Stimulated activated CD4-positive, alpha-beta T cell treated with anti-CD3 and anti-CD28 coated beads, Interleukin-15, amount 100 ng/mL, for 24 hours (primary cell): Measurements from ENCODE around the gene HEXIM1.
"Not testable (repeated sequence)": the region's sequence is repeated elsewhere in the genome, so short reads cannot be mapped to it uniquely, and the experiment has no call there.

Source experiments
- DNase-seq: peaks from one replicate; pipeline ENCODE4 v3.0.0-alpha.2; 2020

Gene HEXIM1

DNA sequence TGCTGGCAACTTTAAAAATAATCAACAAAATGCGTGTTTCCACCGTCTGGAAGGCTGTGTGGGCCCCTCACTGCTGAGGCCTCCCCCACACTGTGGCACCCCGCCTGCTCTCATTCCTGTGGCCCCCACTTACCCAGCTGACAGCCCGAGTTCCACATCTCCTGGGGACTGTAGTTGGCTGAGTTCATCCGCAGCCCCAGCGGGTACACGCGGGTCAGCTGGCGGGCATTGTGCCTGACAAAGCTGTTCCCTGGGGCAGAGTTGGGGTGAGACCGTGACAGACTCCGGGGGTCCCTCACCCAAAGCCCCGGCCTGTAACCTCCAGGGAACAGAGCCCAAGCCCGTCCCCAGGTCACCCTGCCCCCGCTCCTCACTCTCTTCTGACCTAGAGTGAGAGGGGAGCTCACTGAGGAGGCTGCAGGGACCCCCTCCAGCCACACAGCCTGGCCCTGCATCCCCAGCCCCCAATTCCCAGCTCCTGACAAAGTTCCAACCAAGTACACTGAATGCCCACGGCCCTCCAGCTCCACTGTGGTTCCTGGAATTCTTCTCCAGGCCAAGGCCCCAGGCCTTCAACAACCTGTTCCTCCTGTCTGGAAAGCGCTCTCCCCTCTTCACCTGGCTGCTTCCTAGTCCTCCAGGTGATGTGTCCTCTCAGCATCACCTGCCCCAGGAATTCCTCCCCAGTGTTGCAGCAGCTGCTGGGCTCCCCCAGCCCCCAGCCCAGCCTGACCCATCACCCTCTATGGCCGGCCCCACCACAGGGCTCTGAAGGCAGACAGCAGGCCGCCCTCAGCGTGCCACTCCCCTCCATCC is 34.0 kb upstream of the HEXIM1 start:
- no peak for DNase-seq

DNA sequence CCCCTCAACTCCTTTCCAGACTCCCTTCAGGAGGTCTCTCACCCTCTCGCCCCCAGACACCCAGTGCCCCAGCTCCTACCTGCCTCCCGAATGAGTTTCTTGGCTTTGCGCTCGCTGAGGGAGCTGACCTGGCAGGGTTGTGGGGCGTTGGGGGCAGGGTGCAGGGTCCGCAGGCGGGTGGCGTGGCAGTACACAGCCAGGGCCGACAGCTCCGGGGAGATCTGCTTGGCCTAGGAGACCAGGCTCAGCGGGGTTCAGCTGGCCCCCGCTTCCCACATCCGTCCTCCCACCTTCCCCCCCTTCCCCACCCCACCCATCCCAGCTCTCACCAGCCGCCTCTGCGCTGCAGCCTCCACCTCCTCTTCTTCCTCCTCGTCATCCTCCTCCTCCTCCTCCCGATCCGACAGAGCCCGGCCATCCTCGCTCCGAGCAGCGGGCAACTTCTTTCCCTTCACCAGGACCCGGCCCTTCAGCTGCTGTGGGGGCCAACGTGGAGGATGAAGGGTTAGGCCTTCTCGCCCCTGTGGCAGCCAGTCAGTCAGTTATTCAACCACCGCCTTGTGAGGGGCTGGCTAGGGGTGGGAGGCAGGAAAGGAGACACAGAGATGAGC is 33.2 kb upstream of the HEXIM1 start:
- no peak for DNase-seq

DNA sequence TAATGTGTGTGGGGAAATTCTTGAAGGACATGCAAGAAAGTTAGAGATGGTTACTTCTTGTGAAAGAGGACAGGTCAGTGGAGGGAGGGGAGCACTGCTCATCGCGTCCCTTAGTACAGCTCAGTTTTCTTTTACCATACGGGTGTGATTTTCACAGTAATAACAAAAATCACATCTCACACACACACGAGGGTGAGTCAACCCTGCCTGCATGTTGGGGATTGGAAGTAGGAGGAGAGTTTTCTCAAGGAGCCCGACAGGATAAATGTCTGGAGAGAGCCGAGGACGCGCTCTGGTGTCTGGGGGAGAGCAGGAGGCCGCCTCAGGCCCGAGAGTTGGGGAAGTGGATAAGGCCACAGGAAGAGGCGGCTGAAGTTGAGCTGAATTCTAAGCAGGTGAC is 32.4 kb upstream of the HEXIM1 start:
- DNase-seq = no peak

DNA sequence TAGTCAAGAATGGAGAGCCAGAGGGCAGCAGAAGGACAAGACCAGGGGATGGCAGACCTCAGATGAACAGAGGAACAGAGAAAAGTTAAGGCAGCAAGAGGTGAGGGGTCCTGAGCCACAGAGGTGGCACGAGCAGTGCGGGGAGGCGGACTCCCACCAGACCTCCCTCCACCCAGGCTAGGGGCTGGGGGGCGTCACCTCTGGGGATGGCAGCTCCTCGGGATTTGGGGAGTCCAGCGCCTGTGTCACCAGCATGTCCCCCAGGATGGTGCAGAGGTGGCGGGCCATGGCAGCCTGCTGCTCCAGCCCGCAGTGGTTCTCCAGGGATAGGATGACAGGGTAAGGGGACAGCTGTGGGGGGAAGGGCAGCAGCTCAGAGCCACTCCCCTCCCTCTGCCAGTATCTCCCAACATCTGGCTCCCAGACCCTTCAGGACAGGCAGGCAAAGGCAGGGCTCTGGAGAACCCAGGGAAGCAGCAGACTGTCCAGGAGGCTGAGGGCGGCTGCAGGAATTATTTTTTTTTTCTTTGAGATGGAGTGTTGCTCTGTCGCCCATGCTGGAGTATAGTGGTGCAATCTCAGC is 31.8 kb upstream of the HEXIM1 start:
- no peak for DNase-seq

DNA sequence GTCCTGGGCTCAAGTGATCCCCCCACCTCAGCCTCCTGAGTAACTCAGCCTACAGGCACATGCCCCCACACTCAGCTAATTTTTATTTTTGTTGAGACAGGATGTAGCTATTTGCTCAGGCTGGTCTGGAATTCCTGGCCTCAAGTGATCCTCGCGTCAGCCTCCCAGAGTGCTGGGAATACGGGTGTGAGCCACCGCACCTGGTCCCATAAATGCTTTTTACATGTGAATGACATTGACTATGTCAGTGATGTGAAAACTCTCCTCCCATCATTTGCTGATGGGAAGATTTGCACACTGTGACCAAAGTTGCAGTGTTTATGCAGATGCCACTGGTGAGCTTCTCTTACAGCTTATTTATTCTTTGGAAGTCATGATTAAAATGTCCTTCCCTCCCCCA is 30.9 kb upstream of the HEXIM1 start:
- no peak for DNase-seq

DNA sequence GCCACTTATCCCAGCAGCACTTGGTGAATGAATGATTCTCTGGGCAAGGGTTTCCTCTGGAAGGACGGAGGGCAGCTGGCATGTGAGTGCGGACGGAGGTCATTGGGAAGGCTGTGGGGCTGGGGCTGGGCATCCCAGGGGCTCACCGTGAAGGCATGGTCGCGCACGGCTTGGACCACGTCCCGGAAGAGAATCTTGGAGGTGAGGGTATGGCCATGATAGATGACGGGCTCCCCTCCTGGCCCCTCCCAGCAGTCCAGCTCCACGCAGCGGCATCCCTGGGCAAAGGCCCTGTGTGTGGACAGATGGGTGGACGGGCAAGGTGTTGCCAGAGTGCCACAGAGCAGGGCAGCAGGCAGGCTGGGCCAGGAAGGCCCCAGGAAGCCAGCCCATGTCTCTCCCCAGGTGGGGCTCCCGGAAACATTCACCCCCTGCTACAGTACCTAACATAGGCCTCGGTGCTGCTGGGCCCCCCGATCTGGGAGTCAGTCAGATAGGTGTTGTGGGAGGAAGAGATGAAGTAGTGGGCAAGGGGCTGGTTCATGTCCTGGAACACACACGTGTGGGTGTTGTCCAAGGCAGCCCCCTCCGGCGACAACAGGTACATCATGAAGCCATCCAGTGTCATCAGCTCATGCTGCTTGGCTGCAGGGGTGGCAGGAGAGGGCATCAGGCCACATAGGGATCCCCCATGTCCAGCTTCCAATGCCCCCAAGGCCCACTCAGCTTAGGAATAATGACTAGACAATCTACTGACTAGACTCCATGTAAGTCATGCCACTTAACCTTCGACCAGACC is 30.2 kb upstream of the HEXIM1 start:
- DNase-seq = no peak

DNA sequence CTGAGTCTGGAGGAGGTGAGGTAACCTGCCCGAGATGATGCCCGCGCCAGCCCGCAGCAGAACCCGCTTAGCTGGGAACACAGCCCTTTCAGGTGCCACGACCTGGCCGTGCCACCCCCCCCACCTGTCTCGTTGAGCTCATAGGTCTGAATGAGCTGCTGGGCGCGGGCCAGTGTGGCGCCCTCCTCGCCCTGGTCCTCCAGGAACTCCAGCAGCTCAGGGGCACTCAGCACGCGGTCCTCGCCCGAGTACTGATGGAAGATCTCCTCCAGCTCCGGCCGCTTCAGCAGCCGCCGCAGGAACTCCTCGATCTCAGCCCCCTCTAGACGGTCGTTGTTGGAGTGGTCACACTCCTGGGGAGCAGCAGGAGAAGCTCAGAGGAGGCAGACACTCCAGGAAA is 29.6 kb upstream of the HEXIM1 start:
- no peak for DNase-seq

DNA sequence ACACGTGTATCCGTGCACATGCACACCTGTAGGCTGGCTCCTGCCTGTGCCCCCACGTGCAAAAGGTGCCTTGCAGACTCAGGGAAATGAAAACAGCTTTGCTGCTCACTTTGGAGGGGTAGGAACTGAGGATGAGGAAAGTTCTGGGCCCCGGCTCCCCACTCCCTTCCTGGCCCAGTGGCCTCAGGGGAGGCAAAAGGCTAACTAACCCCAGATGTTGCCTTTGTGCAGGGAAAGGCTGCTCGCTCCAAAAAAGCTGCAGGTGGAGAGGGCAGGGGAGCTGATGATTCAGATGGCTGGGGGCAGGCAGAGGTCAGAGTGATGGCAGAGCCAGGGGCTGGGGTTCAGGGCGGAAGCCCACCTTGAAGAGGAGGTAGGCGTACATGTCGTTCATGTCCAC is 28.3 kb upstream of the HEXIM1 start:
- DNase-seq = no peak

DNA sequence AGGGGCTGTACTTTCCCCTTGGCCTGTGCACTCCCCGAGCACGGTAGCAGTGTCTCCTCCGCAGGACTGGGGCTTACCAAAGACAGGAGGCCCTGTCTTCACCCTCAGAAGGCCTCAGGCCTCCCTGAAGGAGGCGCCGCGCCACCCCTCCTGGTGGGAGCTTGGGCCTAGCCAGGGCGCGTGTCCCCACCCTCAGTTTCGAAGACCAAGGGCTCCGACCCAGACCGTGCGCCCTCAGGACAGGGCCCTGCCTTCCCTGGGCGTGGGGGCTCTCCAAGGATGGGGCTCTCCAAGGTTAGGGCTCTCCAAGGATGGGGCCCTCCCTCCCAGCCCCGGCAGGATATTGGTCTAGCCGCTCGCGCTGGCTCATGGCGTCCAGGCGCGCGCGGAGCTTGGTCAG is 27.7 kb upstream of the HEXIM1 start:
- DNase-seq = no peak

DNA sequence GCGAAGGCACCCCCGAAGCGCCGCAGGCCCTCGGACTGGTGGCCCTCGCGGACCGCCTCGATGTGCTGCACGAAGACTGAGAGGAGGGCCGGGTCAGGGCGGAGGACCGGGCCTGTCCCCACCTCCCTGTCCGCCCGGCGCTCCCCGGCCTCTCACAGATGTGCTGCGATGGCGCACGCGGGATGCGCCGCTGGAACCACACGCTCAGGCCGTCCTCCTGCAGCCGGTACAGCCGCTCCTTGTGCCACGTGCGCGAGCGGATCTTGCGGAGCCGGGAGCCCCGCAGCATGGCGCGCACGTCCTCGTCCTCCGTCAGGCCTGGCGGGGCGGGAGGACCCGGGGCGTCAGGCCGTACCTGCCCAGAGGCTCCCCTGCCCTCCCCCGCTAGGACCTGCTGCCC is 27.2 kb upstream of the HEXIM1 start:
- no peak for DNase-seq

DNA sequence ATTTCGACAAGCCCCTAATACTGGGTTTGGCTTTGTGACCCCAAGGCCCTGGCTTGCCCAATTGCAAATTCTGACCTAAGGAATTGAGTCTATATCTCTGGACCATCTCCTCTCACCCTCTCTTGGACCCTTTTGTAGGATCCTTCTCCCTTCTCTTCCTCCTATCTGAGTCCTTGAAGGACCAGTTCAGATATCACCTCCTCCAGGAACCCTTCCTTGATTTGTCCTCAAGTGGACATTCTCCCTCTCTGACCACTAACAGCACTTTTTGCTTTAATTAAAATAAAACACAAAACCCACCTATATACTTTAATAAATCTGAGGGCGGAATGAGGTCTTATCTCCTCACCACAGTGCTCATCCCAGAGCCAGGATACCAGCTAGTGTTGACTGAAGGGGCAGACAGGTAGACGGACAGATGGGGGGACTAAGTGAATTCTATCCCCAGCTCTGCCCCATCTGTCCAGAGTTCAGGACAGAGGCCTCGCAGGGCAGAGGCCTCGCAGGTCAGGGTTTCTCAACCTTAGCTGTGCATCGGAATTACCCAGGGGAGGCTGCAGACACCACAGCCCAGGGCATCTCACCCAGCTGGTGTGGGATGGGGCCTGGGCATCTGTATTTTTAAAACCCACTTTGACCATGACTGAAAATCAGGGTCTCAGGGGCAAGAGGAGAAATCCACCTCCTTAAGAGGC is 25.1 kb upstream of the HEXIM1 start:
- DNase-seq = no peak

DNA sequence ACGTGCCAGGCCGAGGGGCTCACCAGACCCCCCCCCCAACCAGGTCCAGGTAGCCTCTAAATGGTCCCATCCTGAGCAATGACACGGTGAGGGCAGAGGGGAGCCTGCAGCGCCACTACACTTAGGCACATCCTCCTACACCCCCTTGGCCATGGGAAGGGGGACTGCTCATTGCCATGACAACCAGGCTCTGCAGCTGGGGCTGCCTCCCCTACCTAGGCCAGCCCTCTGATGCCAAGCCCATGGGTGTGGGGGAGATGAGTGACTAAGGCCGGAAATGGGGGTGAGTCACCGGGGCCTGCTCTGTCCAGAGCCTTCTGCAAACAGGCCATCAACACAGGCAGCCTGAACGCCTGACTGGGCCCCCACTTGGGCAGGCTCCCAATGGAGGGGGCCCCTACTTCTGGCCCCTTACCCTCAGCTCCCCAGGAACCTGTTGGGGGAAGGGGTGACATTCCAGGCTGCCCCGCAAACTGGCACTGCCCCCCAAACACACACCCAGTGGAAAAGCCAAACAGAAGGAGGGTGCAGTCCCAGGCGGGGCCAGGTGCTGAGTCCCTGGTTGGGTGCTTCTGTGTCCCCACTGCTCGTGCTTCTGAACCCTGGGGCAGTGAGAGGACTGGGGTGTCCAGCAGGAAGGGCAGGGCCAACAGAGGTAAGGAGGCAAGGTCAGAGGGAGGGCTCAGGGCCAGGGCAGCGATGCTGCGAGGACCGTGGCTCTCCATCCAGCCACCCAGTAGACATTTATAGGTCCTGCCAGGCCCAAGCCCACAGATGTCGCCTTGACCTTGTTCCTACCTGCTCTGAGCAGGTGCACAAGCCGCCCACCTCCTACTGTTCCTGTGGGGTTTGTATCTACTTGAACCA is 24.1 kb upstream of the HEXIM1 start:
- peak; percentile 35 for DNase-seq

DNA sequence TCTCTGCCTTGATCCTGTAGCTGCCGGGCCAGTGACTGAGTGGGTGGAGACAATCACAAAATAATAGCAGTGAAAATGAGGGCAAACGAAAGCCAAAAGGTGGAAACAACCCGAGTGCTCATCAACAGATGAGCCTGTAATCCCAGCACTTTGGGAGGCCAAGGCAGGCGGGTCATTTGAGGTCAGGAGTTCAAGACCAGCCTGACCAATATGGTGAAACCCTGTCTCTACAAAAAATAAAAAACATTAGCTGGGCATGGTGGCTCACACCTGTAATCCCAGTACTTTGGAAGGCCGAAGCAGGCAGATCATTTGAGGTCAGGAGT is 23.5 kb upstream of the HEXIM1 start:
- not testable (repeated sequence) for DNase-seq

DNA sequence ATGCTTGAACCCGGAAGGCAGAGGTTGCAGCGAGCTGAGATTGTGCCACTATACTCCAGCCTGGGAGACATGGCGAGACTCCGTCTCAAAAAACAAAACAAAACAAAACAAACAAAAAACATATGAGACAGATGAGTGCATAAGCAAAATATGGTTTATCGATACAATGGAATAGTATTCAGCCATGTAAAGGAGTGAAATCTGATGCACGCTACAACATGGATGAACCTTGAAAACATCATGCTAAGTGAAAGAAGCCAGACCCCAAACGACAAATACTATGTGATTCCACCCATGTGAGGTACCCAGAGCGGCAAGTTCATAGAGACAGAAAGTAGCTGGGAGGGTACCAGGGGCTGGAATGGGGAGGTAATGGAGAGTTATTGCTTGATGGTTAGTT is 22.8 kb upstream of the HEXIM1 start:
- DNase-seq = no peak

DNA sequence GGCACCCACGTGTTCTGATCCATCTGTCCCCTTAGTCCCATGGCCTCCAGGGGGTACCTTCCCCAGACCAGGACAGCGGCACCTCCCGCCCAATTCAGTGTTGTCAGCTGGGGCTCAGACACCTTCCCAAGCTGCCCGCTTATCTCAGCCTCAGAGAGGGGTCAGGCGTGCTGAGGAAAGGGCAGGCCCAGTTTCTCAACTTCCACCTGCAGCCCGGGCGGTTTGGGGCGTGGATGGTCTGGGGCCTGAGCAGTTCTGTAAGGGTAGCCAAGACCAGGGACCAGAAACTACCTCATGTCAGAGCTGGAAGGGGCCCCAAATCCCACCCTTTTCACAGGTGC is 21.1 kb upstream of the HEXIM1 start:
- no peak for DNase-seq

DNA sequence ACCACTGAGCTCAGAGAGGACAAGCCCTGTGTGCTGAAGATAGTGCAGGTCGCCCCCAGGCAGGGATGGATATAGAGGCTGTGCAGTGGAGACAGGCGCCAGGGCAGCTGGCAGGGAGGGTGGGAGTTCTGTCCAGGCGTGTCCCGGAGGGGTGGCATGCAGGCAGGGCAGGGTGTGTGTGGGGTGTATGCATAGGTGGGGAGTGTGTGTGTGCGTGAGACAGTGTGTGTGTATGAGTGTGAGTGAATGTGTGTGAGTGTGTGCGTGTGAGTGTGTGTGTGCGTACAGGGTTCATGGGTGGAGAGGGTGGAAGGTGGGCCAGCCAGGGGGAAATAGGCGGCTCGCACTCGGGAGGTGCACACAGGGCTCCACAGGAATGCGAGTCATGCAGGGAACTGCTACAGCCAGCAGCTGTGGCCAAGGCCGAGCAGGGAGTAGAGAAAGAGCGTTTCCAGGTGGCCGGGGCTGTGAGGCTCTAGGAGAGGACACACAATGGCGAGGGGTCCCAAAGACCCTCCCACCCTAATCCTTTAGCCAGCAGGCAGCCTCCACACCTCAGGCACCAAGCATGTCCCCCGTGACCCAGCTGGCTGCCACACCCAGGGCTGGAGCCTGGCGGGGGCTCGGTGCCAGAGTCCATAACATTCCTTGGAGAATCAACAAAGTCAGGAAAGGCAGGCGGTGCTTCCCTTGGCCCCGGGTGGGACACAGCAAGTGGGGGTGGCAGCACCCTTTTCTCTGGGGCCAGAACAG is 20.6 kb upstream of the HEXIM1 start:
- DNase-seq = no peak

DNA sequence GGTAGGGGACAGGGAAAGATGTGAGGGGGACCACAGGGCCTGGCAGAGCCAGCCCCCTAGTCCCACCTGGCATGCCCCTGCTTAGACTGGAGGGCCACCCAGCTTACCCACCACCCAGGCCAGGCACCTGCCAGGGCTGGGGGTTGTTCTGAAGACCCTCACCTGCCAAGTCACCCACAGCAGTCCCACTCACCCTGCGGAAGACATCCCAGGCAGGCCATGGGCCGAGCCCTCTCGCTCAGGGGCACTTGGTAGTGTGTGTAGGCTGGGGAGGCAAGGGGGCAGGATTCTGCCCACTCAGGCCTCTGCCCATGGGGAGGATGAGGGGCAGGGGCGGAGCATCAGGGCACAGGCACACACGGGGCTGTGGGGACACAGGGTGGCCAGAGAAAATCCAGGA is 19.9 kb upstream of the HEXIM1 start:
- DNase-seq = no peak

DNA sequence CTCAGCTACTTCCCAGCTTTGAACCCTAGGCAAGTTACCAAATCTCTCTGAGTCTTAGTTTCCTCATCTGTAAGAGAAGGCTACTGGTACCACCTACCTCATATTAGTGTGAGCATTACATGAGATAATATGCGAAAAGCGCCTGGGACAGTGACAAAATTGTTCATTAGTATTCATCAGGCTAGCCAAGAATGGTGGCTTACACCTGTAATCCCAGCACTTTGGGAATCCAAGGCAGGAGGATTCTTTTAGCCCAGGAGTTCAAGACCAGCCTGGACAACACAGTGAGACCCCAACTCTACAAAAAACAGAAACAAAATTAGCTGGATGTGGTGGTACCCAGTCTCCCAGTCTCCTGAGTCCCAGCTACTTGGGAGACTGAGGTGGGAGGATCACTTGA is 19.3 kb upstream of the HEXIM1 start:
- no peak for DNase-seq

DNA sequence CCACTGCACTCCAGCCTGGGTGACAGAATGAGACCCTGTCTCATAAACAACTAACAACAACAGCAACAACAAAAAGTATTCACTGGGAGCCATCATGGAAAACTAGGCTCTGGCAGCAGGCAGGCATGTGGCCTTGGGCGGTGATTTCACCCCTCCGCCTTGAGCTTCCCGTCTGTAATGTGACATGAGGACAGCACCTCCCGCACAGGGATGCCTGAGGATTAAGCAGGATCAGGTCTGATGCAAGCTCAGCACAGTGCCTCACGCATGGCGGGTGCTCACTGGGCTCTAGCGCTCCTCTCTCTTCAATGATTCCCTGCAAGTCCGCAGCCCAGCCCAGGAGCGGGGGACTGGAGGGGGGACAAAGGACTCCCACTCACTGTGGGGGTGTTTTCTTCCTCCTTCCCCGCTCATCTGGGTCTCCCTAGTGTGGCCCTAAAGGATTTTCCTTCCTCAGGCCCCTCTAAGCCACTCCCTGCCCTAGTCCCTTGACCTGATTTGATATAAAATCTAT is 18.8 kb upstream of the HEXIM1 start:
- DNase-seq = no peak

DNA sequence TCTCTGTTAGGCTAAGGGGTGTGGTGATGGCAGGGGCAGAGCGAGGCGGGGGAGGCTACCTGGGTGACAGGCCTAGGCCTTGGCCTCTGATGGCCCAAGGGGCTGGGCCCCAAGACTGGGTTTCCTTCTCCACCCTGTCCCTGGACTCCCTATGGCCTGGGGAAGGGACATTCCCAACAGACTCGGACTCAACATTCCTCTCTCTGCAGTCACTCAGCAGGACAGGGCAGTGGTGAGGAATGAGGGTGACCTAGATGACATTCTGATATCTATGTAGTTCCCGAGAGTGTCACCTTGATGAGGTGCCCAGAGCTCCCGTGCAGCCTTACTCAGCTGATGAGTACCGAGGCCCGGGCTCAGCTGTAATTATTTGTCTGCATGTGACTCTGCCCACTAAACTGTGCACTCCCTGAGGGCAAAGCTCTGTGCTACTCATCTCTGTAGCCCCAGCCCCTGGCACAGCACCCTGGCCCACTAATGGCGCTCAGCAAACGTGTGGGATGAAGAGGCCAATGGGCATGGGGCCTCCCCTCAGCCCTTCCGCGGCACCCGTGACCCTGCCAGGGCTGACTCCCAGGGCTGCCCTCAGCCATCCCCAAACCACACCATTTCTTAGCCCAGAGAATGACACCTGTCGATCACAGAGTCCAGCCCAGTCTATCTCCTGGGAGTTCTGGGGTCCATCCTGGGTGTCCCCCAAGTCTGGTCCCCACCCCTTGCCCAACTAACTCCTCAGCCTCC is 18.2 kb upstream of the HEXIM1 start:
- no peak for DNase-seq
